H1 (cell line): ENCODE data around the gene KRT32. TPM values are rescaled to one million over a fixed set of nuclear protein-coding genes. Genes with fewer than 3 reads are reported as not detected.

Experiments
- CTCF ChIA-PET: fragments of 300-600 bp; sonication (Branson Sonifier 250); formaldehyde crosslinking; loops from one replicate; lab custom pipeline; 2021; ENCODE audit not compliant: partially characterized antibody; lab: Charles Lee
- POLR2A ChIA-PET: fragments of 300-600 bp; sonication (Branson Sonifier 250); formaldehyde crosslinking; loops from one replicate; lab custom pipeline; 2021; ENCODE audit warnings: inconsistent platforms; ENCODE audit not compliant: partially characterized antibody; lab: Charles Lee
- DNase-seq, 2 experiments: peaks; one replicate each; pipeline versions ENCODE4 v3.0.0 to v3.0.0-alpha.2; 2010 to 2022; ENCODE audit warnings: low spot score in 2 of 2, low read depth in 1 of 2, mixed read lengths in 1 of 2
- FAIRE-seq: peaks from 2 replicates; lab custom pipeline; 2011; peaks lifted over from hg19 to GRCh38; lab: Jason Lieb, UNC
- H2AFZ ChIP-seq: 2 replicates; pipeline ENCODE4 v1.8.1; 2012; ENCODE audit warnings: low read length, inconsistent platforms
- H2AK5ac ChIP-seq: 2 replicates; pipeline ENCODE4 v1.6.1; 2013; ENCODE audit warnings: low read depth, low read length
- H2BK120ac ChIP-seq: replicated peaks from 2 replicates; pipeline ENCODE3; 2013; ENCODE audit warnings: low read depth, low read length, inconsistent platforms
- H2BK12ac ChIP-seq: 2 replicates; pipeline ENCODE4 v1.6.1; 2013; ENCODE audit warnings: low read depth, low read length
- H2BK15ac ChIP-seq: 2 replicates; pipeline ENCODE4 v1.6.1; 2013; ENCODE audit warnings: low read length
- H2BK20ac ChIP-seq: 2 replicates; pipeline ENCODE4 v1.6.1; 2013; ENCODE audit warnings: low read length
- H2BK5ac ChIP-seq: 2 replicates; pipeline ENCODE4 v1.6.1; 2013; ENCODE audit warnings: low read depth, low read length
- H3K14ac ChIP-seq: 2 replicates; pipeline ENCODE4 v1.6.1; 2013; ENCODE audit warnings: inconsistent platforms; ENCODE audit not compliant: insufficient read length
- H3K18ac ChIP-seq: 2 replicates; pipeline ENCODE4 v1.6.1; 2013; ENCODE audit warnings: low read length; ENCODE audit errors: extremely low read depth
- H3K23ac ChIP-seq: 2 replicates; pipeline ENCODE4 v1.6.1; 2013; ENCODE audit warnings: inconsistent platforms; ENCODE audit not compliant: insufficient read length
- H3K23me2 ChIP-seq: 2 replicates; pipeline ENCODE4 v1.6.1; 2013; ENCODE audit warnings: low read depth, low read length
- H3K27ac ChIP-seq: 2 replicates; pipeline ENCODE4 v1.6.1; 2011; ENCODE audit warnings: low read depth, low read length, inconsistent platforms
- H3K27me3 ChIP-seq, 4 experiments: replicated peaks in 1 of 4; 1 replicate in 1 of 4; 2 replicates in 3 of 4; pipeline versions ENCODE4 v1.6.1 to v1.8.1; 2011 to 2013; ENCODE audit warnings: low read length in 3 of 4, mild to moderate bottlenecking in 3 of 4, inconsistent platforms in 2 of 4, mixed read lengths in 2 of 4, moderate library complexity in 1 of 4; ENCODE audit not compliant: control insufficient read depth in 3 of 4, insufficient read depth in 3 of 4; ENCODE audit errors: extremely low read depth in 1 of 4
- H3K36me3 ChIP-seq, 4 experiments: 2 replicates each; pipeline versions ENCODE4 v1.6.1 to v1.8.1; 2011 to 2013; ENCODE audit warnings: mild to moderate bottlenecking in 4 of 4, low read length in 3 of 4, moderate library complexity in 2 of 4, control low read depth in 1 of 4, inconsistent platforms in 1 of 4; ENCODE audit not compliant: insufficient read depth in 4 of 4, control insufficient read depth in 2 of 4
- H3K4ac ChIP-seq: replicated peaks from 2 replicates; pipeline ENCODE3; 2013; ENCODE audit warnings: low read length, low read depth, mixed read lengths, inconsistent platforms; ENCODE audit not compliant: insufficient read length
- H3K4me1 ChIP-seq, 4 experiments: replicated peaks in 1 of 4; 1 replicate in 1 of 4; 2 replicates in 3 of 4; pipeline versions ENCODE4 v1.6.1 to v1.8.1; 2011 to 2013; ENCODE audit warnings: low read length in 3 of 4, inconsistent platforms in 2 of 4, mixed read lengths in 1 of 4; ENCODE audit not compliant: insufficient read depth in 4 of 4, control insufficient read depth in 3 of 4
- H3K4me2 ChIP-seq, 2 experiments: 2 replicates each; pipeline versions ENCODE4 v1.6.1 to v1.8.1; 2011 to 2013; ENCODE audit warnings: low read depth in 2 of 2, low read length in 2 of 2, control low read depth in 1 of 2, inconsistent platforms in 1 of 2, mild to moderate bottlenecking in 1 of 2; ENCODE audit not compliant: insufficient read depth in 1 of 2
- H3K4me3 ChIP-seq, 4 experiments: fragments of 200-600, 300-600 bp in 1 of 4; sonication (generic), shearing (Covaris generic), sonication (Bioruptor Twin) in 1 of 4; 2 replicates each; pipeline versions ENCODE4 v1.5.1 to v1.8.1; 2011 to 2016; ENCODE audit warnings: low read length in 4 of 4, low read depth in 3 of 4, control low read depth in 2 of 4, inconsistent platforms in 2 of 4, mild to moderate bottlenecking in 2 of 4, mixed read lengths in 1 of 4, moderate library complexity in 1 of 4; ENCODE audit not compliant: insufficient read depth in 2 of 4; ENCODE audit errors: extremely low read depth in 1 of 4
- H3K56ac ChIP-seq: replicated peaks from 2 replicates; pipeline ENCODE3; 2013; ENCODE audit warnings: low read depth, mild to moderate bottlenecking, mixed read lengths, low read length, inconsistent platforms; ENCODE audit not compliant: insufficient read length
- H3K79me1 ChIP-seq: 2 replicates; pipeline ENCODE4 v1.6.1; 2013; ENCODE audit warnings: low read depth, low read length, control low read depth
- H3K79me2 ChIP-seq, 2 experiments: 2 replicates each; pipeline versions ENCODE4 v1.6.1 to v1.8.1; 2012 to 2013; ENCODE audit warnings: low read length in 2 of 2, mild to moderate bottlenecking in 2 of 2, inconsistent platforms in 1 of 2; ENCODE audit not compliant: insufficient read depth in 2 of 2, control insufficient read depth in 1 of 2
- H3K9ac ChIP-seq, 4 experiments: replicated peaks in 1 of 4; 1 replicate in 1 of 4; 2 replicates in 3 of 4; pipeline versions ENCODE4 v1.6.1 to v1.8.1; 2011 to 2013; ENCODE audit warnings: low read depth in 3 of 4, low read length in 3 of 4, control low read depth in 2 of 4, mild to moderate bottlenecking in 2 of 4, moderate library complexity in 2 of 4, inconsistent platforms in 1 of 4; ENCODE audit errors: extremely low read depth in 1 of 4
- H3K9me3 ChIP-seq, 2 experiments: 2 replicates each; pipeline versions ENCODE4 v1.6.1 to v1.8.1; 2012 to 2013; ENCODE audit warnings: mild to moderate bottlenecking in 2 of 2, moderate library complexity in 2 of 2, control low read depth in 1 of 2, inconsistent platforms in 1 of 2, low read depth in 1 of 2, low read length in 1 of 2, mixed read lengths in 1 of 2; ENCODE audit not compliant: insufficient read depth in 2 of 2
- H4K20me1 ChIP-seq, 2 experiments: replicated peaks in 1 of 2; 2 replicates each; pipeline versions ENCODE3 to v1.8.1; 2011 to 2013; ENCODE audit warnings: inconsistent platforms in 2 of 2, low read length in 2 of 2, mild to moderate bottlenecking in 1 of 2; ENCODE audit not compliant: insufficient read depth in 2 of 2, control insufficient read depth in 1 of 2
- H4K5ac ChIP-seq: 2 replicates; pipeline ENCODE4 v1.6.1; 2013; ENCODE audit warnings: low read length, low read depth, mixed read lengths, inconsistent platforms; ENCODE audit not compliant: insufficient read length
- H4K8ac ChIP-seq: 2 replicates; pipeline ENCODE4 v1.8.0; 2013; ENCODE audit warnings: mild to moderate bottlenecking, moderate library complexity, low read length, inconsistent platforms; ENCODE audit not compliant: insufficient read depth; ENCODE audit errors: extremely low read depth
- H4K91ac ChIP-seq: replicated peaks from 2 replicates; pipeline ENCODE3; 2013; ENCODE audit warnings: low read length, mixed read lengths, inconsistent platforms; ENCODE audit not compliant: insufficient read length
- CBX5 ChIP-seq: fragments of 300-800, 300-1000 bp; sonication (generic); IDR thresholded peaks from 2 replicates; pipeline ENCODE4 v1.7.1; 2016; ENCODE audit warnings: antibody characterized with exemption, low read length, low read depth
- CBX8 ChIP-seq: fragments of 300-800, 300-1000 bp; sonication (generic); IDR thresholded peaks from 2 replicates; pipeline ENCODE4 v1.7.1; 2016; ENCODE audit warnings: low read depth, low read length, borderline replicate concordance
- EZH2 ChIP-seq: fragments of 200-600 bp; sonication (generic); IDR thresholded peaks from 2 replicates; pipeline ENCODE4 v1.7.1; 2012; ENCODE audit warnings: low read depth, mild to moderate bottlenecking, moderate library complexity, low read length, inconsistent platforms; ENCODE audit not compliant: severe bottlenecking
- HDAC6 ChIP-seq: IDR thresholded peaks from one replicate; pipeline ENCODE4 v1.7.1; 2012; ENCODE audit warnings: low read depth, mild to moderate bottlenecking, inconsistent platforms, low read length, moderate library complexity
- RAD21 ChIP-seq, 2 experiments: IDR thresholded peaks in 1 of 2; conservative IDR thresholded peaks in 1 of 2; 2 replicates each; pipeline ENCODE4 v1.6.1; 2011; ENCODE audit warnings: low read depth in 2 of 2, low read length in 2 of 2, improper control_type of control experiment in 1 of 2, inconsistent platforms in 1 of 2, mild to moderate bottlenecking in 1 of 2, moderate library complexity in 1 of 2
- SIN3A ChIP-seq, 2 experiments: IDR thresholded peaks in 1 of 2; conservative IDR thresholded peaks in 1 of 2; 2 replicates each; pipeline ENCODE4 v1.6.1; 2011 to 2012; ENCODE audit warnings: low read length in 2 of 2, improper control_type of control experiment in 1 of 2, low read depth in 1 of 2, mild to moderate bottlenecking in 1 of 2
- ZNF274 ChIP-seq: IDR thresholded peaks from 2 replicates; pipeline ENCODE4 v1.7.0; 2012; ENCODE audit warnings: low read length, borderline replicate concordance; ENCODE audit errors: extremely low read depth
- WGBS, 2 experiments: shearing (Covaris generic) in 1 of 2; methylation state at CpG; one replicate each; pipeline versions ENCODE4 v1.1.6 to v1.1.7; 2013 to 2015; ENCODE audit warnings: low lambda C conversion rate in 2 of 2, mixed read lengths in 2 of 2, inconsistent platforms in 1 of 2, low coverage in 1 of 2, missing lambda C conversion rate in 1 of 2; ENCODE audit not compliant: insufficient replicate concordance in 2 of 2, insufficient coverage in 1 of 2, insufficient read length in 1 of 2; ENCODE audit errors: extremely low coverage in 1 of 2, missing lambda C conversion rate in 1 of 2; 5-methylcytosine and 5-hydroxymethylcytosine counted together
- polyA plus RNA-seq, 7 experiments: library from polyadenylated mRNA; depleted of rRNA in 3 of 7; stranded (reverse) in 5 of 7; unstranded in 2 of 7; fragments of >200 nt in 5 of 7; fragments of 200-250 nt in 2 of 7; gene quantifications; 1 replicate in 5 of 7; 2 replicates in 1 of 7; 4 replicates in 1 of 7; pipeline versions ENCODE4 v1.2.1 to v1.2.3, GENCODE V29; 2011 to 2013; ENCODE audit warnings: missing spikeins in 2 of 7, mixed read lengths in 2 of 7
- total RNA-seq: library from RNA; stranded (reverse); fragmentation: NEBNext Ultra II Directional; extraction: Animal tissue kit (Norgen Biotek cat#: 25700); gene quantifications from 2 replicates; pipeline ENCODE4 v1.2.1, GENCODE V29; 2021

KRT32 gene
- total and polyA plus RNA-seq, 2 of the 8 experiments (the other 6 are each of a cell fraction or from before 2014, with no cell fraction given): not detected

- no peak for TF ChIP-seq EZH2
- no peak for TF ChIP-seq RAD21 (IDR thresholded peaks at IDR 0.05 in 1 of 2, conservative IDR thresholded peaks at IDR 0.05 in 1 of 2; ENCODE audit: low read depth in 2 of 2, low read length in 2 of 2)
- no peak for TF ChIP-seq SIN3A (conservative IDR thresholded peaks at IDR 0.05 in 1 of 2, IDR thresholded peaks at IDR 0.05 in 1 of 2; ENCODE audit: low read depth in 1 of 2, low read length in 2 of 2)
- no peak for TF ChIP-seq CBX5
- TF ChIP-seq CBX8: no peak
- TF ChIP-seq ZNF274: no peak
- TF ChIP-seq HDAC6: no peak
- TF ChIP-seq, all 59 proteins: peak for 0
- H3K56ac ChIP-seq: no peak overlapping the region
- no peaks in the 10 kb centered on the region for H3K27me3 ChIP-seq
- H3K18ac ChIP-seq: no peak overlapping the region
- no peaks in the 10 kb centered on the region for H3K79me1 ChIP-seq
- no peak overlapping the region for H3K4me2 ChIP-seq
- H2BK12ac ChIP-seq: no peak overlapping the region
- H3K27ac ChIP-seq: no peak overlapping the region
- no peak overlapping the region for H2BK20ac ChIP-seq
- 88% methylated on average over 1 of the region's 1 CpG; no CpG with 5 or more reads in 1 of the 2 experiments for WGBS, 2 experiments
- ChIA-PET CTCF (interaction anchor here (0.7 to 1.7 kb wide), 9 partner anchors 11 to 570 kb away, joined by 3 to 7 read pairs (median 3); no protein-coding TSS in a partner anchor), POLR2A (interaction anchor here (0.8 kb wide), 1 partner anchor 14 kb away, joined by 3 read pairs; the partner anchor contains the start of gene KRT38)
- H3K23ac ChIP-seq: no peak overlapping the region
- H3K36me3 ChIP-seq: no peaks in the 10 kb centered on the region
- no peak overlapping the region for H4K5ac ChIP-seq
- H2AK5ac ChIP-seq: no peak overlapping the region
- no peak overlapping the region for H3K14ac ChIP-seq
- H2BK15ac ChIP-seq: no peak overlapping the region
- H2BK5ac ChIP-seq: no peak overlapping the region
- no peaks in the 10 kb centered on the region for H3K79me2 ChIP-seq
- H3K4me3 ChIP-seq: no peak overlapping the region
- no peak for FAIRE-seq
- H2BK120ac ChIP-seq: no peak overlapping the region
- no peaks in the 10 kb centered on the region for H3K4me1 ChIP-seq
- H4K91ac ChIP-seq: no peak overlapping the region
- H3K9ac ChIP-seq: no peak overlapping the region
- no peaks in the 10 kb centered on the region; the same call in 1 of the 2 replicates for H3K23me2 ChIP-seq
- peaks cover 3 to 9% of the 10 kb centered on the region in 2 experiments; a peak in 2 of 4 replicates for H3K9me3 ChIP-seq
- H3K4ac ChIP-seq: no peak overlapping the region
- H4K20me1 ChIP-seq: no peaks in the 10 kb centered on the region
- H4K8ac ChIP-seq: no peak overlapping the region
- H2AFZ ChIP-seq: no peak overlapping the region
- no peak for DNase-seq
Measured at GRCh38 chr17:41455236-41455635, 11.9 kb downstream of the KRT32 start.
